ENCODE results near the gene PNMT.

DNA sequence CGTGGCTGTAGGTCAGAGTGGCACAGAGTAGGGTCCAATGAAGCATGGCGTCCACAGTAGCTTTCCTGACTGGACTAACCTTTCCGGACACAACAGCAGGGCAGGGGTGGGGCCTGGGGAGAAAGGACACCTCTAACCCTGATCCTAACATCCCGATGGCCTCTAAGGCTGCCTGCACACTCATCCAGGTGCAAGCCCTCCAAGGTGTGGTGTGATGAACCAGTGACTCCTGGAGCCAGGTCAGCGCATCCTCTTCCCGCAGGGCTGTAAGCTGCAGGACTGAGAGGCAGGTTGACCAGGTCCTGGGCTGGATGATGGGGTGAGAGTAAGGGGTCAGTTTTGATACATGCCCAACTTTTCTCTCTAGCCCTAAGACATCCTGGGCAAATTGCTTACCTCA lies 28.5 kb downstream of the PNMT start:
- TF ChIP-seq, protein P1, sequence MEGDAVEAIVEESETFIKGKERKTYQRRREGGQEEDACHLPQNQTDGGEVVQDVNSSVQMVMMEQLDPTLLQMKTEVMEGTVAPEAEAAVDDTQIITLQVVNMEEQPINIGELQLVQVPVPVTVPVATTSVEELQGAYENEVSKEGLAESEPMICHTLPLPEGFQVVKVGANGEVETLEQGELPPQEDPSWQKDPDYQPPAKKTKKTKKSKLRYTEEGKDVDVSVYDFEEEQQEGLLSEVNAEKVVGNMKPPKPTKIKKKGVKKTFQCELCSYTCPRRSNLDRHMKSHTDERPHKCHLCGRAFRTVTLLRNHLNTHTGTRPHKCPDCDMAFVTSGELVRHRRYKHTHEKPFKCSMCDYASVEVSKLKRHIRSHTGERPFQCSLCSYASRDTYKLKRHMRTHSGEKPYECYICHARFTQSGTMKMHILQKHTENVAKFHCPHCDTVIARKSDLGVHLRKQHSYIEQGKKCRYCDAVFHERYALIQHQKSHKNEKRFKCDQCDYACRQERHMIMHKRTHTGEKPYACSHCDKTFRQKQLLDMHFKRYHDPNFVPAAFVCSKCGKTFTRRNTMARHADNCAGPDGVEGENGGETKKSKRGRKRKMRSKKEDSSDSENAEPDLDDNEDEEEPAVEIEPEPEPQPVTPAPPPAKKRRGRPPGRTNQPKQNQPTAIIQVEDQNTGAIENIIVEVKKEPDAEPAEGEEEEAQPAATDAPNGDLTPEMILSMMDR (conservative IDR thresholded peaks at IDR 0.05) = no peak
- TF ChIP-seq ZFX (IDR thresholded peaks at IDR 0.05) = no peak
